ENCODE results near the gene NAT8L.

The NAT8L gene

GRCh38 chr4:2064276-2064991 is 5.3 kb downstream of the NAT8L start:
- no peak for DNase-seq (ENCODE audit: low read depth, low spot score)

GRCh38 chr4:2065106-2065930 is 6.2 kb downstream of the NAT8L start:
- no peak for DNase-seq (ENCODE audit: low read depth, low spot score)

- no peak for DNase-seq (ENCODE audit: low read depth, low spot score)
These were observed 7.0 kb downstream of the NAT8L start for GRCh38 chr4:2066011-2066551.

GRCh38 chr4:2066571-2067445 is 7.7 kb downstream of the NAT8L start:
- no peak for DNase-seq (ENCODE audit: low read depth, low spot score)

GRCh38 chr4:2067446-2068197 is 8.5 kb downstream of the NAT8L start:
- no peak for DNase-seq (ENCODE audit: low read depth, low spot score)

- DNase-seq (ENCODE audit: low read depth, low spot score): no peak
These were observed 9.0 kb downstream of the NAT8L start for GRCh38 chr4:2068198-2068470.

- DNase-seq (ENCODE audit: low read depth, low spot score): no peak
These were observed 9.4 kb downstream of the NAT8L start for GRCh38 chr4:2068566-2068965.

GRCh38 chr4:2069161-2069971 is 10.2 kb downstream of the NAT8L start:
- DNase-seq (ENCODE audit: low read depth, low spot score): no peak

GRCh38 chr4:2069986-2070385 is 10.9 kb downstream of the NAT8L start:
- DNase-seq (ENCODE audit: low read depth, low spot score): no peak

- DNase-seq (ENCODE audit: low read depth, low spot score): no peak
These were observed 11.5 kb downstream of the NAT8L start for GRCh38 chr4:2070421-2071251.

GRCh38 chr4:2071252-2071911 is 12.3 kb downstream of the NAT8L start:
- DNase-seq (ENCODE audit: low read depth, low spot score): no peak

GRCh38 chr4:2071912-2072867 is 13.1 kb downstream of the NAT8L start:
- no peak for DNase-seq (ENCODE audit: low read depth, low spot score)

GRCh38 chr4:2072971-2073807 is 14.1 kb downstream of the NAT8L start:
- no peak for DNase-seq (ENCODE audit: low read depth, low spot score)

- no peak for DNase-seq (ENCODE audit: low read depth, low spot score)
These were observed 14.8 kb downstream of the NAT8L start for GRCh38 chr4:2073808-2074481.

GRCh38 chr4:2074588-2074987 is 15.5 kb downstream of the NAT8L start:
- DNase-seq (ENCODE audit: low read depth, low spot score): no peak
